GM12878 (cell line): Measurements from ENCODE around the gene TGFBR3. TPM values are rescaled to one million over a fixed set of nuclear protein-coding genes. Genes with fewer than 3 reads are reported as not detected.

ENCODE experiments used
- ATAC-seq: fragments of 200-7000 bp; cut with Tn5 transposase; 3 replicates; pipeline ENCODE4 v1.9.1; 2020; ENCODE audit warnings: mild to moderate bottlenecking, moderate library complexity
- BruUV-seq: library from RNA; stranded (reverse); fragments of 400-500 nt; replicated peaks from 2 replicates; lab custom pipeline; 2021; lab: Mats Ljungman, UMichigan
- CTCF ChIA-PET: fragments of 300-600 bp; sonication (Branson Sonifier 250); formaldehyde crosslinking; extraction: SDS; loops from one replicate; lab custom pipeline; 2021; ENCODE audit warnings: inconsistent platforms; lab: Yijun Ruan, JAX
- POLR2A ChIA-PET: fragments of 350-600 bp; formaldehyde crosslinking; extraction: SDS; loops from one replicate; lab custom pipeline; 2021; ENCODE audit warnings: inconsistent platforms; lab: Charles Lee
- RAD21 ChIA-PET: fragments of 300-600 bp; sonication (Branson Sonifier 250); formaldehyde crosslinking; loops from one replicate; lab custom pipeline; 2023; ENCODE audit warnings: antibody characterized with exemption; ENCODE audit not compliant: unreplicated experiment; lab: Charles Lee
- SMC1A ChIA-PET: fragments of 300-600 bp; sonication (Branson Sonifier 250); formaldehyde crosslinking; loops from one replicate; lab custom pipeline; 2023; ENCODE audit not compliant: unreplicated experiment, uncharacterized antibody; lab: Charles Lee
- DNase-seq: peaks from one replicate; pipeline ENCODE4 v3.0.0-alpha.2; 2011; ENCODE audit warnings: low read depth, low spot score
- FAIRE-seq: peaks from 3 replicates; lab custom pipeline; 2011; peaks lifted over from hg19 to GRCh38; lab: Jason Lieb, UNC
- H2AFZ ChIP-seq: 2 replicates; pipeline ENCODE4 v1.6.0; 2011; ENCODE audit warnings: low read depth, low read length, control low read depth; ENCODE audit not compliant: control insufficient read depth
- H3K27ac ChIP-seq: 2 replicates; pipeline ENCODE4 v1.5.1; 2011; ENCODE audit warnings: control low read depth; ENCODE audit not compliant: control insufficient read depth, insufficient read depth
- H3K27me3 ChIP-seq, 2 experiments: replicated peaks in 1 of 2; 2 replicates each; pipeline versions ENCODE4 v1.6.0 to v1.6.1; 2011; ENCODE audit warnings: low read length in 1 of 2; ENCODE audit not compliant: control insufficient read depth in 2 of 2, insufficient read depth in 2 of 2
- H3K36me3 ChIP-seq, 2 experiments: 2 replicates each; pipeline ENCODE4 v1.5.1; 2011; ENCODE audit warnings: low read length in 1 of 2; ENCODE audit not compliant: control insufficient read depth in 2 of 2, insufficient read depth in 2 of 2
- H3K4me1 ChIP-seq: 2 replicates; pipeline ENCODE4 v1.6.1; 2011; ENCODE audit warnings: mild to moderate bottlenecking, low read length, moderate library complexity, mixed read lengths; ENCODE audit not compliant: control insufficient read depth, insufficient read depth
- H3K4me2 ChIP-seq: 2 replicates; pipeline ENCODE4 v1.6.0; 2011; ENCODE audit warnings: control low read depth; ENCODE audit not compliant: control insufficient read depth, insufficient read depth
- H3K4me3 ChIP-seq: fragments of 200-600 bp; sonication (generic); 2 replicates; pipeline ENCODE4 v1.5.1; 2016
- H3K79me2 ChIP-seq: 2 replicates; pipeline ENCODE4 v1.6.0; 2011; ENCODE audit warnings: low read length; ENCODE audit not compliant: control insufficient read depth, insufficient read depth
- H3K9ac ChIP-seq: 2 replicates; pipeline ENCODE4 v1.8.0; 2011; ENCODE audit warnings: low read length, control low read depth, mixed read lengths; ENCODE audit not compliant: control insufficient read depth, insufficient read depth
- H3K9me3 ChIP-seq: replicated peaks from 3 replicates; pipeline ENCODE4 v1.5.1; 2011; ENCODE audit warnings: mild to moderate bottlenecking, low read length; ENCODE audit not compliant: control insufficient read depth, insufficient read depth
- H4K20me1 ChIP-seq: 2 replicates; pipeline ENCODE4 v1.6.0; 2011; ENCODE audit not compliant: control insufficient read depth, insufficient read depth
- DPF2 ChIP-seq: fragments of 450-650 bp; IDR thresholded peaks from 2 replicates; pipeline ENCODE4 v1.6.1; 2017; ENCODE audit warnings: mild to moderate bottlenecking
- HCFC1 ChIP-seq: fragments of 150-350 bp; IDR thresholded peaks from 2 replicates; pipeline ENCODE4 v1.6.1; 2014; ENCODE audit warnings: low read length
- RAD21 ChIP-seq: IDR thresholded peaks from 2 replicates; pipeline ENCODE4 v1.6.1; 2011; ENCODE audit warnings: mild to moderate bottlenecking, low read depth, low read length, moderate library complexity; ENCODE audit not compliant: insufficient read depth
- SREBF2 ChIP-seq: IDR thresholded peaks from 2 replicates; pipeline ENCODE4 v1.6.1; 2012; ENCODE audit warnings: mild to moderate bottlenecking, low read length
- STAT1 ChIP-seq: fragments of 450-650 bp; conservative IDR thresholded peaks from 2 replicates; pipeline ENCODE4 v1.6.1; 2014; ENCODE audit warnings: antibody characterized with exemption, mild to moderate bottlenecking
- TAF1 ChIP-seq: IDR thresholded peaks from 2 replicates; pipeline ENCODE4 v1.6.1; 2011; ENCODE audit warnings: mild to moderate bottlenecking, low read depth, low read length, borderline replicate concordance
- TCF12 ChIP-seq: IDR thresholded peaks from 2 replicates; pipeline ENCODE4 v1.6.1; 2011; ENCODE audit warnings: low read depth, mild to moderate bottlenecking, low read length
- WGBS: methylation state at CpG from one replicate; pipeline ENCODE4 v1.1.6; 2016; ENCODE audit warnings: low lambda C conversion rate; ENCODE audit not compliant: insufficient replicate concordance, insufficient coverage; ENCODE audit errors: missing lambda C conversion rate; 5-methylcytosine and 5-hydroxymethylcytosine counted together
- in situ Hi-C: fragments of 300-500 bp; cut with MboI; formaldehyde crosslinking; loops from 9 replicates; pipeline ENCODE4 v1.14.3; 2018; ENCODE audit warnings: mixed read lengths
- intact Hi-C: fragments of 100-400 bp; cut with micrococcal nuclease; formaldehyde crosslinking; loops from one replicate; pipeline ENCODE4 v1.14.2; 2022; ENCODE audit not compliant: unreplicated experiment
- polyA plus RNA-seq, 11 experiments: library from polyadenylated mRNA; depleted of rRNA in 4 of 11; unstranded in 6 of 11; stranded (reverse) in 5 of 11; fragments of >200 nt; fragmentation: Nextera tagmentation in 4 of 11; fragmentation: Illumina TruSeq in 1 of 11; extraction: Ambion mirVana in 4 of 11; extraction: Trizol in 1 of 11; gene quantifications; 1 replicate in 1 of 11; 2 replicates in 10 of 11; pipeline versions ENCODE4 v1.2.1 to v1.2.3, GENCODE V29; 2011 to 2016; ENCODE audit warnings: inconsistent platforms in 2 of 11, missing spikeins in 2 of 11, low read depth in 1 of 11
- total RNA-seq, 4 experiments: library from RNA; depleted of rRNA in 3 of 4; stranded (reverse); fragments of >200 nt in 3 of 4; fragmentation: Illumina TruSeq in 1 of 4; extraction: Trizol in 1 of 4; gene quantifications; 2 replicates each; pipeline versions ENCODE4 v1.2.1 to v1.2.3, GENCODE V29; 2013 to 2021
- TF ChIP-seq, protein P1 (sequence below): fragments of 450-650 bp; IDR thresholded peaks from 2 replicates; pipeline ENCODE4 v1.6.1; 2017; ENCODE audit warnings: borderline replicate concordance
- TF ChIP-seq, protein P2 (sequence below): fragments of 450-650 bp; formaldehyde crosslinking; IDR thresholded peaks from 2 replicates; pipeline ENCODE4 v1.5.0; 2022; ENCODE audit warnings: mild to moderate bottlenecking, missing genetic modification characterization
- TF ChIP-seq, protein P3 (sequence below): fragments of 450-650 bp; formaldehyde crosslinking; IDR thresholded peaks from 2 replicates; pipeline ENCODE4 v1.4.0; 2022; ENCODE audit warnings: mild to moderate bottlenecking, moderate library complexity

The TGFBR3 gene
- total and polyA plus RNA-seq, 10 of the 15 experiments (the other 5 are each of a cell fraction or from before 2014, with no cell fraction given), result 2.7 to 16.5 (median 12.6) TPM

DNA sequence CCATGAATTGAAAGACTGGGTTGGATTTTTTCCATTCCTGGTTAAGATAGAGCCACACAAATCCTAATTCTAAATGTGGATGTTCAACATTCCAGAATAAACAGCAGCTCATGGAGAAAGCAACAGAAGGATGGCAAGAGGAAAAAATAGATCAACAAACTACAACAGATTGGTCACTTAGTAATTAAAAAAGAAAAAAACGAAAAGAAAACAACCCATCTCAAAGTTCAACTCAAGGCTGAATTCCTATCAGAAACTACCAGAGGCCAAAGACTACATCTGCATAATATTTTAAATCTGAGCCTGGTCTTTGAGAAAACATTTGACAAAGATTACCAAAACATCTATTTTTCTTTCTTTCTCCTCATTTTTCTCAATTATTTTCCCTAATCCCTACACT is 69.9 kb downstream of the TGFBR3 start:
- ChIA-PET CTCF (no interaction called here), POLR2A (no interaction called here), SMC1A (interaction anchor here (1.1 to 1.6 kb wide), 2 partner anchors 12 to 18 kb away, joined by 3 read pairs; no protein-coding TSS in a partner anchor), RAD21 (no interaction called here)
- H3K79me2 ChIP-seq, result no peaks in the 10 kb centered on the region
- H4K20me1 ChIP-seq, result no peaks in the 10 kb centered on the region
- no peak for FAIRE-seq
- WGBS, result 93% methylated on average over 1 of the region's 1 CpG
- H3K36me3 ChIP-seq, result no peaks in the 10 kb centered on the region
- BruUV-seq, result no TSS peak
- no peak overlapping the region for H3K4me3 ChIP-seq
- no peak for ATAC-seq
- no peaks in the 10 kb centered on the region for H3K27me3 ChIP-seq
- no peak for TF ChIP-seq RAD21
- no peak overlapping the region for H3K27ac ChIP-seq
- no peaks in the 10 kb centered on the region for H3K9me3 ChIP-seq
- in situ Hi-C loops, result no loop called here
- intact Hi-C loops, result no loop called here
- no peak overlapping the region for H2AFZ ChIP-seq
- H3K4me2 ChIP-seq, result no peak overlapping the region
- H3K4me1 ChIP-seq, result no peaks in the 10 kb centered on the region
- no peak overlapping the region for H3K9ac ChIP-seq
- DNase-seq, result no peak

- TF ChIP-seq SREBF2, result no peak
- TF ChIP-seq TAF1, result no peak
- TF ChIP-seq, protein P1, sequence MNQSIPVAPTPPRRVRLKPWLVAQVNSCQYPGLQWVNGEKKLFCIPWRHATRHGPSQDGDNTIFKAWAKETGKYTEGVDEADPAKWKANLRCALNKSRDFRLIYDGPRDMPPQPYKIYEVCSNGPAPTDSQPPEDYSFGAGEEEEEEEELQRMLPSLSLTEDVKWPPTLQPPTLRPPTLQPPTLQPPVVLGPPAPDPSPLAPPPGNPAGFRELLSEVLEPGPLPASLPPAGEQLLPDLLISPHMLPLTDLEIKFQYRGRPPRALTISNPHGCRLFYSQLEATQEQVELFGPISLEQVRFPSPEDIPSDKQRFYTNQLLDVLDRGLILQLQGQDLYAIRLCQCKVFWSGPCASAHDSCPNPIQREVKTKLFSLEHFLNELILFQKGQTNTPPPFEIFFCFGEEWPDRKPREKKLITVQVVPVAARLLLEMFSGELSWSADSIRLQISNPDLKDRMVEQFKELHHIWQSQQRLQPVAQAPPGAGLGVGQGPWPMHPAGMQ, result no peak
- TF ChIP-seq HCFC1, result no peak
- TF ChIP-seq, protein P2, sequence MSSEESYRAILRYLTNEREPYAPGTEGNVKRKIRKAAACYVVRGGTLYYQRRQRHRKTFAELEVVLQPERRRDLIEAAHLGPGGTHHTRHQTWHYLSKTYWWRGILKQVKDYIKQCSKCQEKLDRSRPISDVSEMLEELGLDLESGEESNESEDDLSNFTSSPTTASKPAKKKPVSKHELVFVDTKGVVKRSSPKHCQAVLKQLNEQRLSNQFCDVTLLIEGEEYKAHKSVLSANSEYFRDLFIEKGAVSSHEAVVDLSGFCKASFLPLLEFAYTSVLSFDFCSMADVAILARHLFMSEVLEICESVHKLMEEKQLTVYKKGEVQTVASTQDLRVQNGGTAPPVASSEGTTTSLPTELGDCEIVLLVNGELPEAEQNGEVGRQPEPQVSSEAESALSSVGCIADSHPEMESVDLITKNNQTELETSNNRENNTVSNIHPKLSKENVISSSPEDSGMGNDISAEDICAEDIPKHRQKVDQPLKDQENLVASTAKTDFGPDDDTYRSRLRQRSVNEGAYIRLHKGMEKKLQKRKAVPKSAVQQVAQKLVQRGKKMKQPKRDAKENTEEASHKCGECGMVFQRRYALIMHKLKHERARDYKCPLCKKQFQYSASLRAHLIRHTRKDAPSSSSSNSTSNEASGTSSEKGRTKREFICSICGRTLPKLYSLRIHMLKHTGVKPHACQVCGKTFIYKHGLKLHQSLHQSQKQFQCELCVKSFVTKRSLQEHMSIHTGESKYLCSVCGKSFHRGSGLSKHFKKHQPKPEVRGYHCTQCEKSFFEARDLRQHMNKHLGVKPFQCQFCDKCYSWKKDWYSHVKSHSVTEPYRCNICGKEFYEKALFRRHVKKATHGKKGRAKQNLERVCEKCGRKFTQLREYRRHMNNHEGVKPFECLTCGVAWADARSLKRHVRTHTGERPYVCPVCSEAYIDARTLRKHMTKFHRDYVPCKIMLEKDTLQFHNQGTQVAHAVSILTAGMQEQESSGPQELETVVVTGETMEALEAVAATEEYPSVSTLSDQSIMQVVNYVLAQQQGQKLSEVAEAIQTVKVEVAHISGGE (CRISPR knock-in tag), result no peak
- TF ChIP-seq, protein P3, sequence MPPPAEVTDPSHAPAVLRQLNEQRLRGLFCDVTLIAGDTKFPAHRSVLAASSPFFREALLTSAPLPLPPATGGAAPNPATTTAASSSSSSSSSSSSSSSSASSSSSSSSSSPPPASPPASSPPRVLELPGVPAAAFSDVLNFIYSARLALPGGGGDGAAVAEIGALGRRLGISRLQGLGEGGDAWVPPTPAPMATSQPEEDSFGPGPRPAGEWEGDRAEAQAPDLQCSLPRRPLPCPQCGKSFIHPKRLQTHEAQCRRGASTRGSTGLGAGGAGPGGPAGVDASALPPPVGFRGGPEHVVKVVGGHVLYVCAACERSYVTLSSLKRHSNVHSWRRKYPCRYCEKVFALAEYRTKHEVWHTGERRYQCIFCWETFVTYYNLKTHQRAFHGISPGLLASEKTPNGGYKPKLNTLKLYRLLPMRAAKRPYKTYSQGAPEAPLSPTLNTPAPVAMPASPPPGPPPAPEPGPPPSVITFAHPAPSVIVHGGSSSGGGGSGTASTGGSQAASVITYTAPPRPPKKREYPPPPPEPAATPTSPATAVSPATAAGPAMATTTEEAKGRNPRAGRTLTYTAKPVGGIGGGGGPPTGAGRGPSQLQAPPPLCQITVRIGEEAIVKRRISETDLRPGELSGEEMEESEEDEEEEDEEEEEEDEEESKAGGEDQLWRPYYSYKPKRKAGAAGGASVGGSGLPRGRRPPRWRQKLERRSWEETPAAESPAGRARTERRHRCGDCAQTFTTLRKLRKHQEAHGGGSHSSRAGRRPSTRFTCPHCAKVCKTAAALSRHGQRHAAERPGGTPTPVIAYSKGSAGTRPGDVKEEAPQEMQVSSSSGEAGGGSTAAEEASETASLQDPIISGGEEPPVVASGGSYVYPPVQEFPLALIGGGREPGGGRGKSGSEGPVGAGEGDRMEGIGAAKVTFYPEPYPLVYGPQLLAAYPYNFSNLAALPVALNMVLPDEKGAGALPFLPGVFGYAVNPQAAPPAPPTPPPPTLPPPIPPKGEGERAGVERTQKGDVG (CRISPR knock-in tag), result no peak
- TF ChIP-seq DPF2, result no peak
- no peak for TF ChIP-seq STAT1
- no peak for TF ChIP-seq TCF12
- POLR2A ChIA-PET, result no interaction called here
- BruUV-seq, result no TSS peak
- Histone ChIP-seq H3K27me3 (no peaks in the 10 kb centered on the region), H3K36me3 (no peaks in the 10 kb centered on the region), H3K4me2 (no peak overlapping the region), H3K9ac (no peak overlapping the region), H3K79me2 (no peaks in the 10 kb centered on the region), H4K20me1 (no peaks in the 10 kb centered on the region), H3K4me1 (no peaks in the 10 kb centered on the region), H3K4me3 (no peak overlapping the region), H3K27ac (no peak overlapping the region), H3K9me3 (no peaks in the 10 kb centered on the region), H2AFZ (no peak overlapping the region)
- SMC1A ChIA-PET, result no interaction called here
- RAD21 ChIA-PET, result no interaction called here
- FAIRE-seq, result no peak
- in situ Hi-C loops (no loop called here), intact Hi-C loops (no loop called here)
- DNase-seq, result no peak
- CTCF ChIA-PET, result no interaction called here
- ATAC-seq, result no peak
- 100% methylated on average over 4 of the region's 4 CpGs for WGBS
These were observed 71.5 kb downstream of the TGFBR3 start for GRCh38 chr1:91814448-91814847.
